Naive B cell (primary cell): ENCODE measurements around the gene RBM48. TPM values are rescaled to one million over a fixed set of nuclear protein-coding genes. Genes with fewer than 3 reads are reported as not detected.
A peak's percentile ranks its signal among the peaks of the same experiment; 100 is the strongest.

Experiments used
- ATAC-seq, 2 donors: fragments of 150-1000 bp; cut with Tn5 transposase; 2 replicates each; pipeline ENCODE4 v1.10.0; 2021; ENCODE audit warnings: low read depth in 2 of 2, mild to moderate bottlenecking in 2 of 2, moderate library complexity in 2 of 2
- DNase-seq: peaks from one replicate; pipeline ENCODE4 v3.0.0; 2022
- H3K27ac Mint-ChIP-seq, 6 donors: one replicate each; pipeline ENCODE4 v1.8.0; 2020 to 2022; ENCODE audit warnings: mild to moderate bottlenecking in 6 of 6, mixed read lengths in 6 of 6, moderate library complexity in 5 of 6, inconsistent platforms in 2 of 6
- H3K27me3 Mint-ChIP-seq, 3 donors: one replicate each; pipeline ENCODE4 v1.8.0; 2021 to 2022; ENCODE audit warnings: mixed read lengths in 3 of 3, mild to moderate bottlenecking in 1 of 3
- H3K36me3 Mint-ChIP-seq, 2 donors: one replicate each; pipeline ENCODE4 v1.8.0; 2020 to 2022; ENCODE audit warnings: mixed read lengths in 2 of 2, inconsistent platforms in 1 of 2, mild to moderate bottlenecking in 1 of 2
- H3K4me1 Mint-ChIP-seq, 3 donors: one replicate each; pipeline ENCODE4 v1.8.0; 2020 to 2022; ENCODE audit warnings: mixed read lengths in 3 of 3, inconsistent platforms in 1 of 3, mild to moderate bottlenecking in 1 of 3, moderate library complexity in 1 of 3
- H3K4me3 Mint-ChIP-seq, 8 donors: one replicate each; pipeline ENCODE4 v1.8.0; 2020 to 2022; ENCODE audit warnings: mild to moderate bottlenecking in 8 of 8, mixed read lengths in 8 of 8, moderate library complexity in 8 of 8, inconsistent platforms in 2 of 8
- H3K9me3 Mint-ChIP-seq, 7 donors: one replicate each; pipeline ENCODE4 v1.8.0; 2020 to 2022; ENCODE audit warnings: mixed read lengths in 7 of 7, mild to moderate bottlenecking in 5 of 7, inconsistent platforms in 2 of 7, moderate library complexity in 1 of 7
- polyA plus RNA-seq, 6 donors: library from polyadenylated mRNA; unstranded; fragments of 300-500 nt; fragmentation: Illumina TruSeq; gene quantifications; one replicate each; pipeline ENCODE4 v1.2.3, GENCODE V29; 2021; ENCODE audit warnings: low read depth in 6 of 6

The RBM48 gene
- polyA plus RNA-seq, 6 donors from 2014 or later = 27.2 to 45.1 (median 34.5) TPM

DNA sequence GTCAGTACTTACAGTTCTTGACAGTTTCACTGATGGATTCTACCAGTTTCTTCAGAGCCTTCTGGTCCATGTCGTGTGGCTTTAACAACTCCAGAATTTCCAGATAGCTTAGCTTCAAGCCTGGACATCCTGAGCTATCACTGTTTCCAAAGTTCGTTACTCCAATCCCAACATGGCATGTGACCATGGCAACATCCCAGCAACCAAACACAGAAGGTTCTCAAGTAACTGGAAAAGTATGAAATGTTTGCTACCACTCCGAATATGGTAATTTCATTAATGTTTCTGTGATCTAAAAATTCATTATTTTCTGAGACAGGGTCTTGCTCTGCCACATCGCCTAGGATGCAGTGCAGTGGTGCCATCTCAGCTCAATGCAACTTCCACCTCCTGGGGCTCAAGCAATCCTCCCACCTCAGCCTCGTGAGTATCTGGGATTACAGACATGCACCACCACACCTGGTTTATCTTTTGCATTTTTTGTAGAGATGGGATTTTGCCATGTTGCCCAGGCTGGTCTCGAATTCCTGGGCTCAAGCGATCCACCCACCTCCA lies 29.3 kb downstream of the RBM48 start:
- no peak for DNase-seq
- H3K27ac Mint-ChIP-seq = peak overlapping the region in 2 of 6 donors; percentile 33 to 66
- no peaks in the 10 kb centered on the region for H3K4me1 Mint-ChIP-seq
- ATAC-seq = no peak
- H3K27me3 Mint-ChIP-seq = no peaks in the 10 kb centered on the region
- peaks cover 0 to 5% of the 10 kb centered on the region in 2 donors for H3K36me3 Mint-ChIP-seq
- no peaks in the 10 kb centered on the region for H3K9me3 Mint-ChIP-seq
- no peak overlapping the region for H3K4me3 Mint-ChIP-seq

DNA sequence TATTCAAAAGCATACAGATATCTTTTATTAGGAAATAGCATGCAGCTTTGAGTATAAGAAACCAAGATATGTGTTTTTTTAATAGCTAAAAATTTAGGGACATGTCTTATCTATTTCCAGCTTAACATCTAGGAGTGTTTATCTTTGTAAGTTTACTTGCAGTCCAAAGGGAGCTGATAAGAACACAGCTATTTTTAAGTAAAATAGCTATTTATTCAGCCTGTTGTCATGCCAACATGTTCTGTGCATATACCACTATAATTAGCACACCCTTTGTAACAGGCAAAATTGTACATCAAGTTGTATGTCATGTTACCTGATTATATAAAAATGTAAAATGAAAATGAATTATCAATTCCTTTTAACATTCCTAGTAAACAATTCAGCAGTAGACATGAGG lies 32.0 kb downstream of the RBM48 start:
- ATAC-seq = no peak
- Mint-ChIP-seq H3K36me3 (peaks cover 5 to 16% of the 10 kb centered on the region in 2 donors), H3K27ac (no peak overlapping the region)

DNA sequence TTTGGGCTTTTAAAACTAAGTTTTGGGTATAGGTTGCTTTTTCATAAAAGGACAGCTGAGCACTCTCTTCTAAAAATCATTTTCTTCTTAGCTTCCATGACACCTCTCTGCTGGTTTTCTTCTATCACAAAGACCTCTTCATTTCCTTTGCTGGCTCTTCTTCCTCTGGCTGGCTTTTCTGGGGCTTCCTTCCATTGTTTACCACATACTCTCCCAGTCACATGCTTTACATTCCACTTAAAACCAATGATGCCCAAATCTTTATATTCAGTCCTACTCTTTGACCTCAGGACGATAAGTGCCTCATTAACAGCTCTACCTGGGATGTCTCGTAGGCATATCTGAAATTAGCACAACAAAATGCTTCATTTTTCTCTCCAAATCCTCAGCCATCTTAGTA lies 34.8 kb downstream of the RBM48 start:
- Mint-ChIP-seq H3K27me3 (no peaks in the 10 kb centered on the region), H3K36me3 (peaks cover 9 to 16% of the 10 kb centered on the region in 2 donors), H3K4me1 (no peaks in the 10 kb centered on the region), H3K9me3 (no peaks in the 10 kb centered on the region), H3K27ac (peak overlapping the region in 2 of 6 donors; percentile 16 to 41), H3K4me3 (no peak overlapping the region)
- DNase-seq (no peak), ATAC-seq (no peak)

More for the DNA sequence above, 32.0 kb downstream of the RBM48 start:
- Mint-ChIP-seq H3K4me3 (no peak overlapping the region), H3K4me1 (no peaks in the 10 kb centered on the region), H3K9me3 (no peaks in the 10 kb centered on the region), H3K27me3 (no peaks in the 10 kb centered on the region)
- no peak for DNase-seq

DNA sequence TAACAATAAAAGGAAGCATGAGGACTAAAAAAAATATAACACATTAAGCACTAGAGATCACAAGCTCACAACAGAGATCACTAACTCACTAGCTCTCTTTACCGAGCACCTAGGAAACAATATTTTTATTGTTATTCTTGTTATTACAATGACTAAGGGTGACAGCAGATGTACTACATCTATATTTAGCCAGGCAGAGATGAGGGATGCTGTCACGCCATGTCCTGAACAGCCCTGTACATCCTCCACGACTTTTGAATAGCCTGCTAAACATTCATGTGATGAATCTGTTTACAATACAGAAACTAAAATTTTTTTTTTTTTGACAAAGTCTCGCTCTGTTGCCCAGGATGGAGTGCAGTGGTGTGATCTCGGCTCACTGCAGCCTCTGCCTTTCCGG lies 38.9 kb downstream of the RBM48 start:
- H3K36me3 Mint-ChIP-seq = peaks cover 5 to 16% of the 10 kb centered on the region in 2 donors
- H3K27ac Mint-ChIP-seq = no peak overlapping the region

DNA sequence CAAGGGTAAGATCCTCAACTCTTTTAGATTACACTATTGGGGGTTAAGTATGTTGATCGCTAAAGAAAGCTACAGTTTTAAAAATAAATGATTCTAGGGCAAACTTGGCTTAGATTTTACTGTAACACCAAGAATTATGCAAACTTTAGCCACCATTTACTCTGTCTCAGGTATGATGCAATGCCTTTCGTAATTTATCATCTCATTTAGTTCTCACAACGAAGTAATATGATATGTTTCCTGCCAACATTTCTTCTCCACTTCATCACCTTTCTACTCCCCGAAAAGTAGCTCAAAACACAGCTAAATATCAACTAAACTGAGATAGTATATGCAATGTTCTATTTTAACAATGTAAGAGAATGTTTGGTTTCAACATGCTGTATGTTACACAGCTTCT lies 40.5 kb downstream of the RBM48 start:
- H3K27ac Mint-ChIP-seq = no peak overlapping the region
- no peaks in the 10 kb centered on the region for H3K27me3 Mint-ChIP-seq
- ATAC-seq = no peak
- no peak for DNase-seq
- no peak overlapping the region for H3K4me3 Mint-ChIP-seq
- peaks cover 0 to 1% (median 0%) of the 10 kb centered on the region in 7 donors for H3K9me3 Mint-ChIP-seq
- H3K36me3 Mint-ChIP-seq = peaks cover 4 to 7% of the 10 kb centered on the region in 2 donors
- H3K4me1 Mint-ChIP-seq = peaks cover 0 to 2% (median 0%) of the 10 kb centered on the region in 3 donors

More for the DNA sequence above, 38.9 kb downstream of the RBM48 start:
- Mint-ChIP-seq H3K4me1 (no peaks in the 10 kb centered on the region), H3K27me3 (no peaks in the 10 kb centered on the region), H3K9me3 (no peaks in the 10 kb centered on the region), H3K4me3 (no peak overlapping the region)
- ATAC-seq = no peak
- DNase-seq = no peak

DNA sequence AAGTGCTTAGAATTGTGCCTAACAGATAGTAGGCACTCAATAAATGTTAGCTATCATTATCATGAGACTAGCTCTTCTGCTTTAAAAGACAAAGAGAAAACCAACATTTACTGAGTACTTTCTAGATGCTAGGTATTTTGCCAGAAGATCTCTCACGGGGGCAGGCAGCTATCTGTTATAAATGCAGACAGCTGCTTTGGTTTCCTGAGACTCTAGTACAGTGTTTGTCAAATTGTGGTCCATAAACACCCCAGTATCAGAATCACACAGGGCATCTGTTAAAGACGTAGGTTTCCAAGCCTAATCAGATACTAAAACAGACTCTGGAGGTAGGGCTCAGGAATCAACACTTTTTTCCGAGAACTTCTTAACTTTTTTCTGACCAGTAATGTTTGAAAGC lies 47.7 kb downstream of the RBM48 start:
- H3K4me1 Mint-ChIP-seq = peaks cover 0 to 6% (median under 1%) of the 10 kb centered on the region in 3 donors
- peaks cover 0 to 4% (median 0%) of the 10 kb centered on the region in 7 donors for H3K9me3 Mint-ChIP-seq
- no peaks in the 10 kb centered on the region for H3K27me3 Mint-ChIP-seq
- H3K4me3 Mint-ChIP-seq = no peak overlapping the region
- no peak for ATAC-seq
- DNase-seq = no peak
- peaks cover 8 to 29% of the 10 kb centered on the region in 2 donors for H3K36me3 Mint-ChIP-seq
- no peak overlapping the region for H3K27ac Mint-ChIP-seq

DNA sequence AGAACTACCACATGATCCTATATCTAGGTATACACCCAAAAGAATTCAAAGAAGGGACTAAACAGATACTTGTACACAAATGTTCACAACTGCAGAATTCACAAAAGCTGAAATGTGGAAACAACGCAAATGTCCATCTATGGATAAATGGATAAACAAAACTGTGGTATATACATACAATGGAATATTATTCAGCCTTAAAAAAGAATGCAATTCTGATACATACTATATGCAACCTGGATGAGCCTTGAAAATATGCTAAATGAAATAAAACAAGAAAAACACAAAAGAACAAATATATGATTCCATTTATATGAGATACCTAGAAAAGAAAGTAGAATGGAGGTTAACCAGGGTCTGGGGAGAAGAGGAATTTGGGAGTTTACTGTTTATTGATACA lies 54.4 kb downstream of the RBM48 start:
- peaks cover 22 to 41% (median 35%) of the 10 kb centered on the region in 3 donors for H3K4me1 Mint-ChIP-seq
- H3K4me3 Mint-ChIP-seq = no peak overlapping the region
- ATAC-seq (no peak), DNase-seq (no peak)
- peaks cover 0 to 2% (median 0%) of the 10 kb centered on the region in 7 donors for H3K9me3 Mint-ChIP-seq
- no peak overlapping the region for H3K27ac Mint-ChIP-seq
- H3K27me3 Mint-ChIP-seq = no peaks in the 10 kb centered on the region
- H3K36me3 Mint-ChIP-seq = peaks cover 6 to 7% of the 10 kb centered on the region in 2 donors

DNA sequence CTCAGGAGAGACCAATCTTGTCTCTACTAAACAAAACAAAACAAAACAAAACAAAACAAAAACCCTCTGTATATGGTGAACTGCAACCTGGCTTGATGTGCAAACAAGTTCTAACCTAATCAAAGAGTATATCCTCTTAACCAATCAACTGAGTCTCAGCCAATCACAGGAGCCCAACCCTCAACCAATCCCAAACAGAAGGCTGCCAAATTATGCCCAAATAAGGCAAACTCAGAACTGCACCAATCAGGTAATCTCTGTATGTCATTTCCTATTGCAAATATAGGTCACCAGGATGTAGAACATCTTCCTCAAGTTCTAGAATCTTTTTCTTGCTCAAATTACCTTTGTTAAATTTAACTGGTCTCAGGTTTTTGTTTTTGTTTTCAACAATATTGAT lies 56.4 kb downstream of the RBM48 start:
- ATAC-seq (no peak), DNase-seq (no peak)
- Mint-ChIP-seq H3K4me1 (peaks cover 37 to 58% (median 52%) of the 10 kb centered on the region in 3 donors), H3K4me3 (peak overlapping the region in 1 of 8 donors; percentile 21), H3K27ac (peak overlapping the region in 1 of 6 donors; percentile 47), H3K9me3 (peaks cover 0 to 2% (median 0%) of the 10 kb centered on the region in 7 donors), H3K36me3 (no peaks in the 10 kb centered on the region), H3K27me3 (no peaks in the 10 kb centered on the region)

DNA sequence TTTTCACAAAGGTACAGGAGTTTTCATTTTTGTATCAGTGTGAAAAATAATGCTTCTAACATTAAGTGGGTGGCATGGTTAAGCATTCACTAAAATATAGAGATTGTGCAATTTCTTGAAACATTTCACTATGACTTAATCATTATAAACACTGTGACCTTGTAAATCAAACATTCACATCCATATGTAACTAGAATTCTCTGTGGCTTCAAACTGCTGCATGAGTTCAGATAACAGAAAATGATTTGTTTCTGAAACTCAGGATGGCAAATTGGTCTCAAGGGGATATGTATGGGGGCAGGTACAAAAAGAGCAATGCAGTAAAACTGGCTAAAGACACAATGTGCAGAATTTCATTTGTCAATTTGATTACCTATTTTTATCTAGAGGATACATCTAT lies 57.8 kb downstream of the RBM48 start:
- H3K36me3 Mint-ChIP-seq = no peaks in the 10 kb centered on the region
- H3K27ac Mint-ChIP-seq = no peak overlapping the region
- no peaks in the 10 kb centered on the region for H3K27me3 Mint-ChIP-seq
- H3K4me1 Mint-ChIP-seq = peaks cover 36 to 61% (median 58%) of the 10 kb centered on the region in 3 donors
- no peak for DNase-seq
- peaks cover 0 to 2% (median 0%) of the 10 kb centered on the region in 7 donors for H3K9me3 Mint-ChIP-seq
- no peak for ATAC-seq
- H3K4me3 Mint-ChIP-seq = peak overlapping the region in 1 of 8 donors; percentile 94

DNA sequence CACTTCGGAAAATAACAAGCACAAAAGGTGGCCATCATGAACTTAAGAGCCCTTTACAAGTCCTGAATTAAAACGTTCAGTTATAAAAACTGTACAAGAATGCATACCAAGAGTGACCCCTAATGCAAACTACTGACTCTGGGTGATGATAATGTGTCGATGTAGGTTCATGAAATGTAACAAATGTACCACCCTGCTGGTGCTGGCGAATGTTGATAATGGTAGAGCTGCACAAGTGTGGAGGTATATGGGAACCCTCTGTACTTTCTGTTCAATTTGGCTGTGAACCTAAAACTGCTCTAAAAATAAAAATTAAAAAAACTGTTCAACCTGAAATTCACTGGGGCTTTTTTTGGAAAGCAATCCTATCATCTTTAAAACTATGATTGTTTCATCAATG lies 58.2 kb downstream of the RBM48 start:
- no peak for ATAC-seq
- H3K4me3 Mint-ChIP-seq = peak overlapping the region in 1 of 8 donors; percentile 94
- no peak for DNase-seq
- H3K9me3 Mint-ChIP-seq = peaks cover 0 to 2% (median 0%) of the 10 kb centered on the region in 7 donors
- H3K36me3 Mint-ChIP-seq = no peaks in the 10 kb centered on the region
- H3K27me3 Mint-ChIP-seq = no peaks in the 10 kb centered on the region
- H3K27ac Mint-ChIP-seq = peak overlapping the region in 1 of 6 donors; percentile 16
- peaks cover 34 to 61% (median 58%) of the 10 kb centered on the region in 3 donors for H3K4me1 Mint-ChIP-seq

Other genes with a start within 250 kb of the RBM48 start
- gene GATAD1, start 81.3 kb upstream of the RBM48 start, polyA plus RNA-seq = 10 to 100 TPM; 13.7 to 21.6 (median 15.1) TPM
- under 1 TPM in 2 of 6 donors, not detected in 4; 0.11 to 0.31 TPM for gene ERVW-1, start 50.8 kb upstream of the RBM48 start, polyA plus RNA-seq
- 10 to 100 TPM in 1 of 6 donors, 1 to 10 TPM in 5; 3.5 to 10.2 (median 7.2) TPM for gene PEX1, start 275 bp upstream of the RBM48 start, polyA plus RNA-seq
- gene FAM133B, start 61.6 kb downstream of the RBM48 start, polyA plus RNA-seq = 10 to 100 TPM; 18.6 to 34.6 (median 24.2) TPM